Superior temporal gyrus (tissue), 1 donor: ENCODE measurements around the gene DOK6.

Experiments
- DNase-seq: peaks from one replicate; pipeline ENCODE4 v3.0.0-alpha.2; 2016; ENCODE audit errors: extremely low spot score

Gene DOK6

DNA sequence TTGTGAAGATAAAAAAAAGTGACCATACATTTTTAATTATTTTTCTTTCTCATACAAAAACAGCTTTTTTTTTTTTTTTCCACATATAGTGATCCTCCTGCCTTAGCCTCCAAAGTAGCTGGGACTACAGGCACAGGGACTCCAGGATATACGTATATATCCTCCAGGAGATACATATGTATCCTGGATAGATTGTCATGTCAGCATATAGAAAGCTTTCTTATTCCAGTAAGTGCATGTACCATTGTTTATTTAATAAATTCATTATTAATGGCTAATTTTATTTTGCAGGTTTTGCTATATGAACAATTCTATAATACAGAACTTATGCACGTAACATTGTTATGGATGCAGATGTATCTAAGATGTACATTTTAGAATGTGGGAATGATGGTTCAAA, 138.7 kb downstream of the DOK6 start:
- DNase-seq, result no peak

GRCh38 chr18:69556228-69556627, 155.5 kb downstream of the DOK6 start:
- no peak for DNase-seq

GRCh38 chr18:69557282-69557681, 156.6 kb downstream of the DOK6 start:
- DNase-seq, result no peak

DNA sequence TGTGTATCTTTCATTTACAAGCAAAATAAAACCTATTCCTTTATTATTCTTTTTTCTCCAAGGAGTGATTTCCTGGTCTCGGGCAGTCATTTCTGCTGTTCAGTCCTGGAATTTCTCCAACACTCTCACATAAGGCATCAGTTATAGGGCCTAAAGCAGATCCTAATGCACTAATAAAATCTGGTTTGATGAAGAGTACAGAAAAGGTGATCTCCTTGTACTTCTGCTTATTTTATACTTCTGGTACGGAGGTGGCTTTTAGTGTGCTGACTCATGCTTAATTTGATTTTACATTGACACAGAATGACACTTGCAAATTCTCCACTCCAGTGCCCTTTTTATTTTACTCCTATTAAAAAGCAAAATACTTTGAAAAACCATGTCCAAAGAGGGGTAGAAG, 157.4 kb downstream of the DOK6 start:
- no peak for DNase-seq

- DNase-seq, result no peak
These were observed 158.9 kb downstream of the DOK6 start for GRCh38 chr18:69559604-69560003.

GRCh38 chr18:69564602-69565001, 163.9 kb downstream of the DOK6 start:
- no peak for DNase-seq

- no peak for DNase-seq
These were observed 167.3 kb downstream of the DOK6 start for GRCh38 chr18:69567813-69568488.

DNA sequence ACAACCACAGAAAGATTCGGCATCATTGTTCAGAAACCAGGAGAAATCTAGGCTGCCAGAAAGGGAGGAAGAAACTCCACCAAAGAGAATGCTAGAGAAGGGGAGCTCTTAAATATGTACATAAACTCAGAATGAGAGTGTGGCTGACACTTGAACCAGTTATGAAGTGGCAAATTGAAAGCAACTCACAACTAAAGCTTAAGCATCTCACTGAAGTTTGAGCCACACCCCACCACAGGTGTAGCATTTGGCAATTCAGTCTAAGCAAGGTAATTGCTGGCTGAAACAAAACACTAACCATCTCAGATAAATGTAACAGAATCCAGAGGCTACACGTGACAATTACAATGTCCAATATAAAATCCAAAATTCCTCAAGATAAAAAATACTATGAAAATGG, 168.4 kb downstream of the DOK6 start:
- no peak for DNase-seq

- no peak for DNase-seq
These were observed 173.7 kb downstream of the DOK6 start for GRCh38 chr18:69574401-69574800.

DNA sequence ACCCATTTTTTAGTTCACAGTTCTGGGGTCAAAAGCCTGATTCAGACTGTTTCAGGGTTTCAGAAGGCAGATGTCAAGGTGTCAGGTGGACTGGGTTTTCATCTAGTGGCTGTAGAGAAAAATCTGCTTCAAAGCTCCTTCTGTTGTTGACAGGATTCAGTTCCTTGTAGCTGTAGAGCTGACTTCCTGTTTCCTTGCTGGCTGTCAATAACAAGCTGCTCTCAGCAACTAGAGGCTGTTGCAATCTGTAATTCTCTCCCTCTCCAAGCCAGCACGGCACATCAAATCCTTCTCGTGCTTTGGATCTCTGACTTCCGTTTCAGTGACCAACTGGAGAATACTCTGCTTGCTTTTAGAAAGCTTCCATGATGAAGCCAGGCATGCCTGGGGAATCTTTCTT, 179.4 kb downstream of the DOK6 start:
- DNase-seq, result no peak

DNA sequence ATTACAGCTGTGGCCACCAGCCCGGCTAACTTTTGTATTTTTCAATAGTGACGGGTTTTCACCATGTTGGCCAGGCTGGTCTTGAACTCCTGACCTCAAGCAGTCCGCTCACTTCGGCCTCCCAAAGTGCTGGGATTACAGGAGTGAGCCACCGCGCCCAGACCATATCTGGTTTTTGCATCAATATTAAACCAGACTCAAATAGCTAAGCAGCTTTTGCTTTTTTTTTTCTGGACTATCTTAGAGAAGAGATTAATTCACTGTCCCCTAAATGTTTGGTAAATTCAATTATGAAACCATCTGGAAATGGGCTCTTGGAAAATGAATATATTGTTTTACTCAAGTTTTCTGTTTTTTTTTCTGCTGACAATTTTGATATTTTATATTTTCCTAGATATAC, 183.7 kb downstream of the DOK6 start:
- no peak for DNase-seq

GRCh38 chr18:69585696-69586095, 185.0 kb downstream of the DOK6 start:
- no peak for DNase-seq

GRCh38 chr18:69586537-69586936, 185.8 kb downstream of the DOK6 start:
- no peak for DNase-seq

DNA sequence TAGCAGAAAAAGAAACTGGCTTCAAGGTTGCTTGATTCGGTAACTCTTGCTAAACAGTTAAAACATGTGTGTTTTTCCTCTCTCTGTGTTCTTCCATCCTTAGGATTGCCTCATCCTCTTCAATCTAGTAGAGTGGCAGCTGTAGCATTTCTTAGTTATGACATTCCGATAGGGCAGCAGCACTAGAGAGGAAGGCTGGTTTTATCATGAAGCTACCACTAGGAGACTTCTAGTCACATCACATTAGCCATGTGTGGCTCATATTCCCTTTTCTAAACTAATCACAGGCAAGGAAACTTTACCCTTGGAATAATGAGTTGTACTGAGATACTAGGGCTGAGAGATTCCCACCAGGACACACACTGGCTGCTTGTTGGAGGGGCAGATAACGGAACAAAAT, 187.6 kb downstream of the DOK6 start:
- no peak for DNase-seq

GRCh38 chr18:69590150-69590549, 189.5 kb downstream of the DOK6 start:
- no peak for DNase-seq

- no peak for DNase-seq
These were observed 195.7 kb downstream of the DOK6 start for GRCh38 chr18:69596345-69596744.

- no peak for DNase-seq
These were observed 196.9 kb downstream of the DOK6 start for GRCh38 chr18:69597561-69597960.

- DNase-seq, result no peak
These were observed 198.7 kb downstream of the DOK6 start for GRCh38 chr18:69599377-69599776.

- no peak for DNase-seq
These were observed 211.6 kb downstream of the DOK6 start for GRCh38 chr18:69612242-69612641.

GRCh38 chr18:69616114-69616513, 215.4 kb downstream of the DOK6 start:
- DNase-seq, result no peak

- DNase-seq, result no peak
These were observed 216.7 kb downstream of the DOK6 start for GRCh38 chr18:69617408-69617807.

DNA sequence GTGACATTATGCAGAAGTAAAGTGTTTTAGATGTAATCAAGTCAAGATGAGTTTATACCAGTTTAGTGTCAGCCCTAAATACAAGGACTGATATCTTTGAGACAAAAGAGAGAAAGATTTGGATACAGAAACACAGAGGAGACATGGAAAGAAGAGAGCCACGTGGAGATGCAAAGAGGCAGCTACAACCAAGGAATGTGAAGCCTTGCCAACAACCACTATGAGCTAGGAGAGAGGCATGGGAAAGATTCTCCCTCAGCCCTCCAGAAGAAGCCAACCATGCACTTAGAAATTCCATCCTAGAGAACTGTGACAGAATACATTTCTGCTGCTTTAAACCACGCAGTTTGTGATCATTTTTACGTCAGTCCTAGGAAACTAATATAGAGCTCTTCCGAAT, 217.2 kb downstream of the DOK6 start:
- DNase-seq, result no peak

- no peak for DNase-seq
These were observed 221.5 kb downstream of the DOK6 start for GRCh38 chr18:69622184-69622583.

DNA sequence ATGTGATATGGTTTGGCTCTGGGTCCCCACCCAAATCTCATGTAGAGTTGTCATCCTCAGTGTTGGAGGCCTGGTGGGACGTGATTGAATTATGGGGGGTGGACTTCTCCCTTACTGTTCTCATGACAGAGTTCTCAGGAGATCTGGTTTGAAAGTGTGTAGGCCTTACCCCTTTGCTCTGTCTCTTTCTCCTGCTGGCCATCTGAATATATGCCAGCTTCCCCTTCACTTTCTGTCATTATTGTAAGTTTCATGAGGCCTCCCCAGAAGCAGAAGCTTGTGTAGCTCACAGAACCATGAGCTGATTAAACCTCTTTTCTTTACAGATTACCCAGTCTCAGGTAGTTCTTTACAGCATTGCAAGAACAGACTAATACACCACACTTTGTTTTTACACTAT, 222.3 kb downstream of the DOK6 start:
- DNase-seq, result no peak
